Measurements from ENCODE around the gene RNASE7.

The RNASE7 gene

GRCh38 chr14:21058903-21059302 lies 16.7 kb downstream of the RNASE7 start:
- in situ Hi-C loops (cut with HindIII; ENCODE audit: low pct_ligation_motif_present, low pct_unique_long_range_greater_than_20kb, low sequenced_read_pairs): no loop called here
- DNase-seq: no peak

GRCh38 chr14:21059842-21060613 lies 17.9 kb downstream of the RNASE7 start:
- in situ Hi-C loops (cut with HindIII; ENCODE audit: low pct_ligation_motif_present, low pct_unique_long_range_greater_than_20kb, low sequenced_read_pairs): no loop called here
- DNase-seq: no peak

GRCh38 chr14:21060614-21061346 lies 18.6 kb downstream of the RNASE7 start:
- in situ Hi-C loops (cut with HindIII; ENCODE audit: low pct_ligation_motif_present, low pct_unique_long_range_greater_than_20kb, low sequenced_read_pairs): no loop called here
- no peak for DNase-seq

- in situ Hi-C loops (cut with HindIII; ENCODE audit: low pct_ligation_motif_present, low pct_unique_long_range_greater_than_20kb, low sequenced_read_pairs): no loop called here
- DNase-seq: no peak
Observed at GRCh38 chr14:21061347-21061668, 19.1 kb downstream of the RNASE7 start.

GRCh38 chr14:21063479-21063878 lies 21.3 kb downstream of the RNASE7 start:
- in situ Hi-C loops (cut with HindIII; ENCODE audit: low pct_ligation_motif_present, low pct_unique_long_range_greater_than_20kb, low sequenced_read_pairs): no loop called here
- peak; percentile 86 for DNase-seq

GRCh38 chr14:21066882-21067502 lies 24.8 kb downstream of the RNASE7 start:
- in situ Hi-C loops (cut with HindIII; ENCODE audit: low pct_ligation_motif_present, low pct_unique_long_range_greater_than_20kb, low sequenced_read_pairs): no loop called here
- peak; percentile 30 for DNase-seq

GRCh38 chr14:21068521-21069387 lies 26.6 kb downstream of the RNASE7 start:
- peak; percentile 67 for DNase-seq
- in situ Hi-C loops (cut with HindIII; ENCODE audit: low pct_ligation_motif_present, low pct_unique_long_range_greater_than_20kb, low sequenced_read_pairs): no loop called here

GRCh38 chr14:21069388-21070082 lies 27.4 kb downstream of the RNASE7 start:
- in situ Hi-C loops (cut with HindIII; ENCODE audit: low pct_ligation_motif_present, low pct_unique_long_range_greater_than_20kb, low sequenced_read_pairs): no loop called here
- DNase-seq: peak; percentile 25

GRCh38 chr14:21070083-21070609 lies 28.0 kb downstream of the RNASE7 start, which contains the start of gene ARHGEF40:
Gene ARHGEF40, plus strand, starts transcription at chr14:21070304. Its CDS starts 93 bp downstream, at chr14:21070397.
- in situ Hi-C loops (cut with HindIII; ENCODE audit: low pct_ligation_motif_present, low pct_unique_long_range_greater_than_20kb, low sequenced_read_pairs): no loop called here
- DNase-seq: peak; percentile 35

GRCh38 chr14:21070610-21071224 lies 28.6 kb downstream of the RNASE7 start:
- peak; percentile 37 for DNase-seq
- in situ Hi-C loops (cut with HindIII; ENCODE audit: low pct_ligation_motif_present, low pct_unique_long_range_greater_than_20kb, low sequenced_read_pairs): no loop called here

- in situ Hi-C loops (cut with HindIII; ENCODE audit: low pct_ligation_motif_present, low pct_unique_long_range_greater_than_20kb, low sequenced_read_pairs): no loop called here
- peak; percentile 85 for DNase-seq
Observed at GRCh38 chr14:21071225-21072030, 29.3 kb downstream of the RNASE7 start.

- DNase-seq: no peak
- in situ Hi-C loops (cut with HindIII; ENCODE audit: low pct_ligation_motif_present, low pct_unique_long_range_greater_than_20kb, low sequenced_read_pairs): no loop called here
Observed at GRCh38 chr14:21072031-21072473, 29.9 kb downstream of the RNASE7 start.

- in situ Hi-C loops (cut with HindIII; ENCODE audit: low pct_ligation_motif_present, low pct_unique_long_range_greater_than_20kb, low sequenced_read_pairs): no loop called here
- DNase-seq: no peak
Observed at GRCh38 chr14:21072781-21073339, 30.7 kb downstream of the RNASE7 start.

- no peak for DNase-seq
- in situ Hi-C loops (cut with HindIII; ENCODE audit: low pct_ligation_motif_present, low pct_unique_long_range_greater_than_20kb, low sequenced_read_pairs): no loop called here
Observed at GRCh38 chr14:21073921-21074320, 31.8 kb downstream of the RNASE7 start.

- no peak for DNase-seq
- in situ Hi-C loops (cut with HindIII; ENCODE audit: low pct_ligation_motif_present, low pct_unique_long_range_greater_than_20kb, low sequenced_read_pairs): no loop called here
Observed at GRCh38 chr14:21074398-21075272, 32.5 kb downstream of the RNASE7 start.

Data from ACHN (cell line).